K562 (cell line): ENCODE results near the gene PIK3R2. TPM values are rescaled to one million over a fixed set of nuclear protein-coding genes. Genes with fewer than 3 reads are reported as not detected.

Experiments
- ATF7 ChIP-seq: fragments of 450-650 bp; IDR thresholded peaks from 2 replicates; pipeline ENCODE4 v1.7.1; 2014; ENCODE audit warnings: mild to moderate bottlenecking, moderate library complexity
- HLTF ChIP-seq: fragments of 450-650 bp; IDR thresholded peaks from 2 replicates; pipeline ENCODE4 v1.6.1; 2016
- RCOR1 ChIP-seq, 2 experiments: IDR thresholded peaks; 2 replicates each; pipeline ENCODE4 v1.6.1; 2012; ENCODE audit warnings: low read depth in 2 of 2, low read length in 2 of 2, borderline replicate concordance in 1 of 2, improper control_type of control experiment in 1 of 2
- ZNF197 ChIP-seq: fragments of 200-800 bp; sonication (Bioruptor generic); IDR thresholded peaks from 2 replicates; pipeline ENCODE4 v1.6.1; 2016; ENCODE audit warnings: low read depth, missing genetic modification characterization, missing compliant biosample characterization
- ZNF3 ChIP-seq: fragments of 250-450 bp; sonication (Bioruptor Pico); IDR thresholded peaks from 2 replicates; pipeline ENCODE4 v1.5.0; 2021; ENCODE audit warnings: mild to moderate bottlenecking, moderate library complexity
- ZNF696 ChIP-seq: fragments of 250-450 bp; sonication (Bioruptor Pico); conservative IDR thresholded peaks from 2 replicates; pipeline ENCODE4 v1.4.0; 2020; ENCODE audit warnings: mild to moderate bottlenecking, moderate library complexity
- polyA plus RNA-seq, 8 experiments: library from polyadenylated mRNA; depleted of rRNA in 4 of 8; stranded (reverse) in 5 of 8; unstranded in 3 of 8; fragments of >200 nt; fragmentation: Nextera tagmentation in 2 of 8; fragmentation: Illumina TruSeq in 1 of 8; extraction: Ambion mirVana in 2 of 8; extraction: Trizol in 1 of 8; gene quantifications; 2 replicates each; pipeline versions ENCODE4 v1.2.1 to v1.2.3, GENCODE V29; 2011 to 2014; ENCODE audit warnings: inconsistent platforms in 1 of 8, missing spikeins in 1 of 8
- total RNA-seq, 7 experiments: library from RNA; depleted of rRNA in 6 of 7; stranded (reverse); fragments of >200 nt in 6 of 7; fragmentation: Illumina TruSeq in 2 of 7; extraction: Trizol in 2 of 7; gene quantifications; 2 replicates each; pipeline versions ENCODE4 v1.2.1 to v1.2.3, GENCODE V29; 2011 to 2021; ENCODE audit warnings: low replicate concordance in 1 of 7
- TF ChIP-seq, protein P1 (sequence below), 2 experiments: fragments of 450-650 bp; formaldehyde crosslinking in 1 of 2; IDR thresholded peaks; 2 replicates each; pipeline versions ENCODE4 v1.4.0 to v1.6.1; 2014 to 2020; ENCODE audit warnings: mild to moderate bottlenecking in 2 of 2, borderline replicate concordance in 1 of 2, low read depth in 1 of 2
- TF ChIP-seq, protein P2 (sequence below), 3 experiments: IDR thresholded peaks in 2 of 3; conservative IDR thresholded peaks in 1 of 3; 2 replicates each; pipeline ENCODE4 v1.5.1; 2011 to 2012; ENCODE audit warnings: low read length in 3 of 3, mild to moderate bottlenecking in 3 of 3, control low read depth in 2 of 3, improper control_type of control experiment in 1 of 3, inconsistent platforms in 1 of 3, low read depth in 1 of 3, mixed read lengths in 1 of 3, moderate library complexity in 1 of 3; ENCODE audit not compliant: insufficient read depth in 2 of 3

PIK3R2 gene
- total and polyA plus RNA-seq, 9 of the 15 experiments (the other 6 are each of a cell fraction or from before 2014, with no cell fraction given): 0.39 to 37.9 (median 5.3) TPM

DNA sequence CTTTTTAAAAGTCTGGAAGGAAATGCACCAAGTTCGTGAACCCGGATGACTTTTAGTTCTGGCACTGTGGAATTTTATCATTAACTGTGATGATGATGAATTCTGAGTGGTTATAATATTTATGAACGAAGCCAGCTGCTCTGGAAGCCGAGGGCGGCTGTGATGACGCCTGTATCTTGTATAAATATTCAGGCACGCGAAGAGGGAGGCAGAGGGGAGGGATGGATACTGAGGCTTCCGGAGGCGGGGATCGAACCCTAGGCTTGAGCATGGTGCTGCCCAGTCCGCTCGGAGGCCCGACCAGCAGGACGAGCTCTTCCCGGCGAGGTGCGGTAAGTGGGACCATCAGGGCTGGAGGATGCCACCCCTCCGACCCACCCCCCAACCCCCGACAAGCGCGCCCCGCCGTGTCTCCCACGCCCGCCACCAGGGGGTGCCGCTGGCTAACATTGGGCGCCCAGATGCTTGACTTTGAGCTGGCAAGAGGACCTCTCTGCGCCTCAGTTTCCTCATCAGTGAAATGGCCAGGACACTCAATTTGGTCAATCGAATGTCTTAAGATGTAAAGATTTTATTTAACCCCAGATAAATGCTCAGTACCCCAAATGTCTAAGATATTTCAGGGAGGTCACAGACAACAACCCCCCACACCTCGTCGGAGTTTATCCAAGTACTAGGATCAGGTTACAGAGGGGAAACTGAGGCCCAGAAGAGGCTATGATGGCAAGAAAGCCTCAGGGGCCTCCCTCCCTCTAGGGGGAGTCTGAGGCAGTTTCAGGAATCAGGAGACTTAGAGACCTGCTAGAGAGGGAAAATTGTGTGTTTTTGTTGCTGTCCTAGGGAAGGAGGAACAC lies 55.4 kb downstream of the PIK3R2 start (continued):
- TF ChIP-seq, protein P1, sequence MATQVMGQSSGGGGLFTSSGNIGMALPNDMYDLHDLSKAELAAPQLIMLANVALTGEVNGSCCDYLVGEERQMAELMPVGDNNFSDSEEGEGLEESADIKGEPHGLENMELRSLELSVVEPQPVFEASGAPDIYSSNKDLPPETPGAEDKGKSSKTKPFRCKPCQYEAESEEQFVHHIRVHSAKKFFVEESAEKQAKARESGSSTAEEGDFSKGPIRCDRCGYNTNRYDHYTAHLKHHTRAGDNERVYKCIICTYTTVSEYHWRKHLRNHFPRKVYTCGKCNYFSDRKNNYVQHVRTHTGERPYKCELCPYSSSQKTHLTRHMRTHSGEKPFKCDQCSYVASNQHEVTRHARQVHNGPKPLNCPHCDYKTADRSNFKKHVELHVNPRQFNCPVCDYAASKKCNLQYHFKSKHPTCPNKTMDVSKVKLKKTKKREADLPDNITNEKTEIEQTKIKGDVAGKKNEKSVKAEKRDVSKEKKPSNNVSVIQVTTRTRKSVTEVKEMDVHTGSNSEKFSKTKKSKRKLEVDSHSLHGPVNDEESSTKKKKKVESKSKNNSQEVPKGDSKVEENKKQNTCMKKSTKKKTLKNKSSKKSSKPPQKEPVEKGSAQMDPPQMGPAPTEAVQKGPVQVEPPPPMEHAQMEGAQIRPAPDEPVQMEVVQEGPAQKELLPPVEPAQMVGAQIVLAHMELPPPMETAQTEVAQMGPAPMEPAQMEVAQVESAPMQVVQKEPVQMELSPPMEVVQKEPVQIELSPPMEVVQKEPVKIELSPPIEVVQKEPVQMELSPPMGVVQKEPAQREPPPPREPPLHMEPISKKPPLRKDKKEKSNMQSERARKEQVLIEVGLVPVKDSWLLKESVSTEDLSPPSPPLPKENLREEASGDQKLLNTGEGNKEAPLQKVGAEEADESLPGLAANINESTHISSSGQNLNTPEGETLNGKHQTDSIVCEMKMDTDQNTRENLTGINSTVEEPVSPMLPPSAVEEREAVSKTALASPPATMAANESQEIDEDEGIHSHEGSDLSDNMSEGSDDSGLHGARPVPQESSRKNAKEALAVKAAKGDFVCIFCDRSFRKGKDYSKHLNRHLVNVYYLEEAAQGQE (IDR thresholded peaks at IDR 0.05; ENCODE audit: borderline replicate concordance): peak; percentile 78
- TF ChIP-seq, protein P1 (CRISPR knock-in tag; IDR thresholded peaks at IDR 0.05; ENCODE audit: low read depth): no peak
- 0 out of 2 replicates have a peak, but pooled peaks have one; percentile 44 for TF ChIP-seq ZNF3 (CRISPR knock-in tag)
- no peak for TF ChIP-seq ZNF197 (CRISPR knock-in tag)
- TF ChIP-seq HLTF: no peak
- TF ChIP-seq RCOR1 (IDR thresholded peaks at IDR 0.05; ENCODE audit: borderline replicate concordance in 1 of 2, low read depth in 2 of 2, low read length in 2 of 2): 0 out of 4 replicates have a peak, but pooled peaks of 1 of the 2 experiments have one; percentile 8
- no peak for TF ChIP-seq ATF7
- TF ChIP-seq, protein P2, sequence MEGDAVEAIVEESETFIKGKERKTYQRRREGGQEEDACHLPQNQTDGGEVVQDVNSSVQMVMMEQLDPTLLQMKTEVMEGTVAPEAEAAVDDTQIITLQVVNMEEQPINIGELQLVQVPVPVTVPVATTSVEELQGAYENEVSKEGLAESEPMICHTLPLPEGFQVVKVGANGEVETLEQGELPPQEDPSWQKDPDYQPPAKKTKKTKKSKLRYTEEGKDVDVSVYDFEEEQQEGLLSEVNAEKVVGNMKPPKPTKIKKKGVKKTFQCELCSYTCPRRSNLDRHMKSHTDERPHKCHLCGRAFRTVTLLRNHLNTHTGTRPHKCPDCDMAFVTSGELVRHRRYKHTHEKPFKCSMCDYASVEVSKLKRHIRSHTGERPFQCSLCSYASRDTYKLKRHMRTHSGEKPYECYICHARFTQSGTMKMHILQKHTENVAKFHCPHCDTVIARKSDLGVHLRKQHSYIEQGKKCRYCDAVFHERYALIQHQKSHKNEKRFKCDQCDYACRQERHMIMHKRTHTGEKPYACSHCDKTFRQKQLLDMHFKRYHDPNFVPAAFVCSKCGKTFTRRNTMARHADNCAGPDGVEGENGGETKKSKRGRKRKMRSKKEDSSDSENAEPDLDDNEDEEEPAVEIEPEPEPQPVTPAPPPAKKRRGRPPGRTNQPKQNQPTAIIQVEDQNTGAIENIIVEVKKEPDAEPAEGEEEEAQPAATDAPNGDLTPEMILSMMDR (IDR thresholded peaks at IDR 0.05 in 2 of 3, conservative IDR thresholded peaks at IDR 0.05 in 1 of 3; ENCODE audit: insufficient read depth in 2 of 3, low read depth in 1 of 3, low read length in 3 of 3): peak; percentile 63 to 86 (median 69)
- no peak for TF ChIP-seq ZNF696
